Mesendoderm (in vitro differentiated cells): ENCODE measurements around the gene WDSUB1.

Experiments used
- DNase-seq: peaks from one replicate; pipeline ENCODE4 v3.0.0; 2013
- H2AK5ac ChIP-seq: 2 replicates; pipeline ENCODE4 v1.6.1; 2013; ENCODE audit warnings: low read length, inconsistent platforms
- H2BK120ac ChIP-seq: 2 replicates; pipeline ENCODE4 v1.6.1; 2013; ENCODE audit warnings: low read depth, mild to moderate bottlenecking, low read length, moderate library complexity, mixed read lengths
- H2BK15ac ChIP-seq: replicated peaks from 2 replicates; pipeline ENCODE4 v1.6.1; 2013; ENCODE audit warnings: low read depth, mild to moderate bottlenecking, moderate library complexity
- H2BK5ac ChIP-seq: 2 replicates; pipeline ENCODE4 v1.6.1; 2013; ENCODE audit warnings: low read length, inconsistent platforms
- H3K18ac ChIP-seq: 2 replicates; pipeline ENCODE4 v1.6.1; 2013; ENCODE audit warnings: mild to moderate bottlenecking, low read length, mixed read lengths
- H3K23ac ChIP-seq: one replicate; pipeline ENCODE4 v1.6.1; 2013; ENCODE audit warnings: low read length
- H3K27ac ChIP-seq: 2 replicates; pipeline ENCODE4 v1.5.1; 2013; ENCODE audit warnings: low read depth, mild to moderate bottlenecking, inconsistent platforms, low read length, moderate library complexity
- H3K27me3 ChIP-seq: 2 replicates; pipeline ENCODE4 v1.6.1; 2013; ENCODE audit warnings: low read length, control low read depth, mild to moderate bottlenecking, inconsistent platforms; ENCODE audit not compliant: insufficient read depth, poor library complexity
- H3K36me3 ChIP-seq: 2 replicates; pipeline ENCODE4 v1.6.1; 2013; ENCODE audit warnings: low read length, inconsistent platforms; ENCODE audit not compliant: control insufficient read depth, insufficient read depth
- H3K4ac ChIP-seq: one replicate; pipeline ENCODE4 v1.6.1; 2013; ENCODE audit warnings: low read depth, mild to moderate bottlenecking, low read length, moderate library complexity
- H3K4me1 ChIP-seq: 2 replicates; pipeline ENCODE4 v1.6.1; 2013; ENCODE audit warnings: low read depth, low read length, inconsistent platforms; ENCODE audit not compliant: control insufficient read depth
- H3K4me2 ChIP-seq: 2 replicates; pipeline ENCODE4 v1.6.1; 2013; ENCODE audit warnings: low read length
- H3K4me3 ChIP-seq: 2 replicates; pipeline ENCODE4 v1.5.1; 2013; ENCODE audit warnings: mild to moderate bottlenecking, low read length
- H3K56ac ChIP-seq: one replicate; pipeline ENCODE4 v1.6.1; 2013; ENCODE audit warnings: low read length
- H3K79me1 ChIP-seq: 2 replicates; pipeline ENCODE4 v1.6.1; 2013; ENCODE audit warnings: low read length, inconsistent platforms
- H3K79me2 ChIP-seq: 2 replicates; pipeline ENCODE4 v1.6.1; 2013; ENCODE audit warnings: mild to moderate bottlenecking, low read length; ENCODE audit not compliant: control insufficient read depth, insufficient read depth
- H3K9ac ChIP-seq: 2 replicates; pipeline ENCODE4 v1.6.1; 2013; ENCODE audit warnings: low read length, inconsistent platforms
- H4K5ac ChIP-seq: one replicate; pipeline ENCODE4 v1.6.1; 2013; ENCODE audit warnings: low read length
- H4K8ac ChIP-seq: one replicate; pipeline ENCODE4 v1.6.1; 2013; ENCODE audit warnings: low read depth, mild to moderate bottlenecking, control low read depth, low read length, moderate library complexity
- WGBS: extraction: QIAGEN DNeasy Blood & Tissue Kit; methylation state at CpG from one replicate; pipeline ENCODE4 v1.1.7; 2013; ENCODE audit warnings: low lambda C conversion rate, missing lambda C conversion rate; ENCODE audit not compliant: insufficient coverage; ENCODE audit errors: extremely low coverage; 5-methylcytosine and 5-hydroxymethylcytosine counted together

WDSUB1 gene

GRCh38 chr2:159300586-159300985, 14.1 kb upstream of the WDSUB1 start:
- no peak overlapping the region for H2AK5ac ChIP-seq
- no peak overlapping the region for H3K18ac ChIP-seq
- no peaks in the 10 kb centered on the region for H3K27me3 ChIP-seq
- no peak overlapping the region for H2BK120ac ChIP-seq
- H3K79me1 ChIP-seq: no peaks in the 10 kb centered on the region
- no peak overlapping the region for H3K9ac ChIP-seq
- no CpG with 5 or more reads among the region's 3 CpGs for WGBS
- no peak for DNase-seq
- no peaks in the 10 kb centered on the region for H3K4me1 ChIP-seq
- no peak overlapping the region for H2BK15ac ChIP-seq
- H3K27ac ChIP-seq: no peak overlapping the region
- H3K79me2 ChIP-seq: no peaks in the 10 kb centered on the region
- no peak overlapping the region for H2BK5ac ChIP-seq
- H3K4me2 ChIP-seq: no peak overlapping the region
- H4K5ac ChIP-seq: no peak overlapping the region
- H3K4me3 ChIP-seq: no peak overlapping the region
- no peak overlapping the region for H3K4ac ChIP-seq
- H3K23ac ChIP-seq: no peak overlapping the region
- no peak overlapping the region for H4K8ac ChIP-seq
- no peaks in the 10 kb centered on the region for H3K36me3 ChIP-seq
- H3K56ac ChIP-seq: no peak overlapping the region

GRCh38 chr2:159298967-159299366, 12.5 kb upstream of the WDSUB1 start:
- no peak overlapping the region for H3K9ac ChIP-seq
- no peak overlapping the region for H3K4ac ChIP-seq
- no peak overlapping the region for H3K56ac ChIP-seq
- no peak overlapping the region for H3K18ac ChIP-seq
- no peak overlapping the region for H2BK15ac ChIP-seq
- H3K36me3 ChIP-seq: no peaks in the 10 kb centered on the region
- H3K23ac ChIP-seq: no peak overlapping the region
- no peak overlapping the region for H2BK120ac ChIP-seq
- no peaks in the 10 kb centered on the region for H3K79me2 ChIP-seq
- H2BK5ac ChIP-seq: no peak overlapping the region
- H3K79me1 ChIP-seq: no peaks in the 10 kb centered on the region
- H3K4me1 ChIP-seq: no peaks in the 10 kb centered on the region
- H3K4me3 ChIP-seq: no peak overlapping the region
- H3K4me2 ChIP-seq: no peak overlapping the region
- no peak overlapping the region for H3K27ac ChIP-seq
- no peak overlapping the region for H4K8ac ChIP-seq
- DNase-seq: no peak
- no peak overlapping the region for H2AK5ac ChIP-seq
- H4K5ac ChIP-seq: no peak overlapping the region
- H3K27me3 ChIP-seq: no peaks in the 10 kb centered on the region

GRCh38 chr2:159297042-159297707, 10.7 kb upstream of the WDSUB1 start:
- Histone ChIP-seq H2BK5ac (no peak overlapping the region), H3K4me3 (no peak overlapping the region), H2BK15ac (no peak overlapping the region), H3K56ac (no peak overlapping the region), H3K79me1 (no peaks in the 10 kb centered on the region), H2AK5ac (no peak overlapping the region), H3K79me2 (no peaks in the 10 kb centered on the region), H3K9ac (no peak overlapping the region), H3K4ac (no peak overlapping the region), H3K36me3 (no peaks in the 10 kb centered on the region), H3K27me3 (no peaks in the 10 kb centered on the region), H4K8ac (no peak overlapping the region), H4K5ac (no peak overlapping the region), H3K4me1 (no peaks in the 10 kb centered on the region), H3K23ac (no peak overlapping the region), H3K18ac (no peak overlapping the region), H3K27ac (no peak overlapping the region), H3K4me2 (no peak overlapping the region), H2BK120ac (no peak overlapping the region)
- DNase-seq: peak; percentile 13
- WGBS: no CpG with 5 or more reads among the region's 5 CpGs

- Histone ChIP-seq H3K4me2 (no peak overlapping the region), H3K4ac (no peak overlapping the region), H2BK15ac (no peak overlapping the region), H2AK5ac (no peak overlapping the region), H4K5ac (no peak overlapping the region), H3K27ac (no peak overlapping the region), H2BK120ac (no peak overlapping the region), H3K18ac (no peak overlapping the region), H3K23ac (no peak overlapping the region), H3K4me1 (no peaks in the 10 kb centered on the region), H3K79me1 (no peaks in the 10 kb centered on the region), H3K9ac (no peak overlapping the region), H3K56ac (no peak overlapping the region), H2BK5ac (no peak overlapping the region), H3K79me2 (no peaks in the 10 kb centered on the region), H3K36me3 (no peaks in the 10 kb centered on the region), H3K4me3 (no peak overlapping the region), H3K27me3 (no peaks in the 10 kb centered on the region), H4K8ac (no peak overlapping the region)
- DNase-seq: peak; percentile 50
- no CpG with 5 or more reads among the region's 6 CpGs for WGBS
Observed at GRCh38 chr2:159292157-159292556, 5.7 kb upstream of the WDSUB1 start.

GRCh38 chr2:159290289-159290907, 3.9 kb upstream of the WDSUB1 start:
- no peak overlapping the region for H3K4me3 ChIP-seq
- H4K5ac ChIP-seq: no peak overlapping the region
- no peak overlapping the region for H2BK5ac ChIP-seq
- no peak overlapping the region for H3K18ac ChIP-seq
- no peak for DNase-seq
- no peak overlapping the region for H2AK5ac ChIP-seq
- H2BK120ac ChIP-seq: no peak overlapping the region
- no peak overlapping the region for H3K56ac ChIP-seq
- H3K23ac ChIP-seq: no peak overlapping the region
- no peak overlapping the region for H2BK15ac ChIP-seq
- H3K4me2 ChIP-seq: no peak overlapping the region
- H3K27ac ChIP-seq: no peak overlapping the region
- H3K79me1 ChIP-seq: no peaks in the 10 kb centered on the region
- no peak overlapping the region for H3K4ac ChIP-seq
- WGBS: no CpG with 5 or more reads among the region's 7 CpGs
- H3K4me1 ChIP-seq: peaks cover 2% of the 10 kb centered on the region
- no peak overlapping the region for H3K9ac ChIP-seq
- H4K8ac ChIP-seq: no peak overlapping the region
- no peaks in the 10 kb centered on the region for H3K79me2 ChIP-seq
- no peaks in the 10 kb centered on the region for H3K36me3 ChIP-seq
- no peaks in the 10 kb centered on the region for H3K27me3 ChIP-seq

- no peak overlapping the region for H3K4me3 ChIP-seq
- H3K4ac ChIP-seq: no peak overlapping the region
- H2AK5ac ChIP-seq: no peak overlapping the region
- H2BK15ac ChIP-seq: no peak overlapping the region
- H3K4me2 ChIP-seq: no peak overlapping the region
- H3K18ac ChIP-seq: no peak overlapping the region
- no peaks in the 10 kb centered on the region for H3K79me2 ChIP-seq
- H3K56ac ChIP-seq: no peak overlapping the region
- no peak overlapping the region for H2BK120ac ChIP-seq
- no peak overlapping the region for H2BK5ac ChIP-seq
- H3K27ac ChIP-seq: no peak overlapping the region
- H4K5ac ChIP-seq: no peak overlapping the region
- no peak overlapping the region for H3K9ac ChIP-seq
- DNase-seq: no peak
- H4K8ac ChIP-seq: no peak overlapping the region
- no peaks in the 10 kb centered on the region for H3K36me3 ChIP-seq
- H3K23ac ChIP-seq: no peak overlapping the region
- H3K4me1 ChIP-seq: peaks cover 2% of the 10 kb centered on the region
- no peaks in the 10 kb centered on the region for H3K27me3 ChIP-seq
- peaks cover under 1% of the 10 kb centered on the region for H3K79me1 ChIP-seq
Observed at GRCh38 chr2:159287733-159288132, 1.2 kb upstream of the WDSUB1 start.
